ENCODE measurements around the gene RNF103. TPM values are rescaled to one million over a fixed set of nuclear protein-coding genes. Genes with fewer than 3 reads are reported as not detected.

The RNF103 gene
- total and polyA plus RNA-seq, 2 of the 13 experiments (the other 11 are each of a cell fraction or from before 2014, with no cell fraction given): 19.8 to 21.1 TPM

DNA sequence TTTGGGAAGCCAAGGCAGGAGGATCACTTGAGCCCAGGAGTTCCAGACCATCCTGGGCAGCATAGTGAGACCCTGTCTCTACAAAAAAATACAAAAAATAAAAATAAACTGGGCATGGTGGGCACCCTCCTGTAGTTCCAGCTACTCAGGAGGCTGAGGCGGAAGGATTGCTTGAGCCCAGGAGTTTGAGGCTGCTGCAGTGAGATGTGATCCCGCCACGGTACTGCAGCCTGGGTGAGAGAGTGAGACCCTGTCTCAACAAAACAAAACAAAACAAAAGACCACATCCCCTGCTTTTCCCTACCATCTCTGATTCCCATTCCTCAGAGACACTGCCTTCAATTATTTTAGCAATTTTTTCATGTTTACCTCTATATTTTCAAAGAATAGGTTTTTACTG lies 3.9 kb upstream of the RNF103 start:
- Histone ChIP-seq H3K9me3 (ENCODE audit: low read length) (no peaks in the 10 kb centered on the region), H3K27me3 (ENCODE audit: control insufficient read depth in 1 of 2, insufficient read depth in 2 of 2, low read length in 2 of 2) (no peaks in the 10 kb centered on the region; a peak in 1 of 5 replicates), H3K36me3 (replicated peaks in 1 of 2; ENCODE audit: control insufficient read depth in 1 of 2, insufficient read depth in 2 of 2, low read length in 2 of 2) (no peaks in the 10 kb centered on the region), H2AFZ (ENCODE audit: low read length) (no peak overlapping the region), H3K4me1 (ENCODE audit: insufficient read depth, low read length) (peaks cover 75% of the 10 kb centered on the region), H3K79me2 (ENCODE audit: insufficient read depth, low read length) (peaks cover 5% of the 10 kb centered on the region), H3K9ac (ENCODE audit: insufficient read depth, low read depth, low read length) (no peak overlapping the region), H4K20me1 (ENCODE audit: insufficient read depth, low read length) (peaks cover 2% of the 10 kb centered on the region; the same call in 1 of the 2 replicates), H3K4me3 (replicated peaks in 1 of 3; ENCODE audit: insufficient read depth in 1 of 3, low read depth in 2 of 3, low read length in 3 of 3) (no peak overlapping the region), H3K27ac (ENCODE audit: extremely low read length, insufficient read depth, low read length) (no peak overlapping the region), H3K4me2 (ENCODE audit: low read depth, low read length) (peak overlapping the region; percentile 80)
- ChIA-PET POLR2A (interaction anchor here (1.1 to 1.2 kb wide), 2 partner anchors 46 to 78 kb away, joined by 3 read pairs; no protein-coding TSS in a partner anchor), CTCF (ENCODE audit: low intra/inter-chr PET ratio, low total read pairs) (no interaction called here)
- FAIRE-seq (no peak), ATAC-seq (no peak), DNase-seq (ENCODE audit: low spot score) (no peak)
- intact Hi-C loops (cut with micrococcal nuclease; ENCODE audit: unreplicated experiment): no loop called here
- WGBS (ENCODE audit: low lambda C conversion rate): 99% methylated on average over 3 of the region's 3 CpGs
- no TSS peak for BruUV-seq (replicated peaks)
- in situ Hi-C loops (cut with HindIII; ENCODE audit: extremely low pct_ligation_motif_present, low pct_unique_long_range_greater_than_20kb): loop anchor here (10.0 kb wide), 1 partner anchor 47 kb away; no protein-coding TSS in a partner anchor
- peak; percentile 75 for TF ChIP-seq ZNF121 (CRISPR knock-in tag; IDR thresholded peaks at IDR 0.05)
- no peak for TF ChIP-seq POLR2AphosphoS2 (IDR thresholded peaks at IDR 0.05; ENCODE audit: low read depth, low read length)
- peak; percentile 58 for TF ChIP-seq ZNF770 (CRISPR knock-in tag; IDR thresholded peaks at IDR 0.05)
- TF ChIP-seq ZBTB33 (CRISPR knock-in tag; IDR thresholded peaks at IDR 0.05): peak; percentile 63; the same call in 1 of the 2 replicates

Data from HepG2 (cell line).